ENCODE results near the gene RAB5B. TPM values are rescaled to one million over a fixed set of nuclear protein-coding genes. Genes with fewer than 3 reads are reported as not detected.

RAB5B gene
- total RNA-seq, 1 donor from 2014 or later: 138 TPM

GRCh38 chr12:56004211-56004610 is 30.3 kb downstream of the RAB5B start:
- Histone ChIP-seq H3K27ac (no peak overlapping the region), H3K4me1 (peaks cover 13% of the 10 kb centered on the region), H3K27me3 (ENCODE audit: low read depth) (no peaks in the 10 kb centered on the region), H3K9me3 (no peaks in the 10 kb centered on the region), H3K36me3 (peaks cover 23% of the 10 kb centered on the region), H3K4me3 (no peak overlapping the region)
- intact Hi-C loops (cut with DNase I): no loop called here
- TF ChIP-seq CTCF (IDR thresholded peaks at IDR 0.05): no peak
- DNase-seq: no peak
- no peak for ATAC-seq

GRCh38 chr12:56007564-56008559 is 34.0 kb downstream of the RAB5B start:
- intact Hi-C loops (cut with DNase I): no loop called here
- Histone ChIP-seq H3K4me1 (peaks cover 13% of the 10 kb centered on the region), H3K36me3 (peaks cover 17% of the 10 kb centered on the region), H3K27ac (peak overlapping the region; percentile 88), H3K4me3 (peak overlapping the region; percentile 77), H3K9me3 (no peaks in the 10 kb centered on the region), H3K27me3 (ENCODE audit: low read depth) (no peaks in the 10 kb centered on the region)
- peak; percentile 93 to 96 for ATAC-seq
- DNase-seq: peak; percentile 71
- TF ChIP-seq CTCF (IDR thresholded peaks at IDR 0.05): no peak

GRCh38 chr12:56010111-56010570 is 36.3 kb downstream of the RAB5B start:
- Histone ChIP-seq H3K27ac (no peak overlapping the region), H3K4me3 (no peak overlapping the region), H3K36me3 (no peaks in the 10 kb centered on the region), H3K9me3 (no peaks in the 10 kb centered on the region), H3K4me1 (peaks cover 13% of the 10 kb centered on the region), H3K27me3 (ENCODE audit: low read depth) (no peaks in the 10 kb centered on the region)
- intact Hi-C loops (cut with DNase I): no loop called here
- ATAC-seq (no peak), DNase-seq (no peak)
- TF ChIP-seq CTCF (IDR thresholded peaks at IDR 0.05): no peak

GRCh38 chr12:56011509-56012090 is 37.7 kb downstream of the RAB5B start:
- Histone ChIP-seq H3K27me3 (ENCODE audit: low read depth) (no peaks in the 10 kb centered on the region), H3K4me3 (no peak overlapping the region), H3K27ac (no peak overlapping the region), H3K36me3 (no peaks in the 10 kb centered on the region), H3K4me1 (peaks cover 13% of the 10 kb centered on the region), H3K9me3 (no peaks in the 10 kb centered on the region)
- ATAC-seq (no peak), DNase-seq (no peak)
- intact Hi-C loops (cut with DNase I): no loop called here
- TF ChIP-seq CTCF (IDR thresholded peaks at IDR 0.05): no peak

GRCh38 chr12:56013482-56013881 is 39.6 kb downstream of the RAB5B start:
- intact Hi-C loops (cut with DNase I): no loop called here
- Histone ChIP-seq H3K4me3 (no peak overlapping the region), H3K4me1 (no peaks in the 10 kb centered on the region), H3K27ac (no peak overlapping the region), H3K9me3 (no peaks in the 10 kb centered on the region), H3K36me3 (no peaks in the 10 kb centered on the region), H3K27me3 (ENCODE audit: low read depth) (no peaks in the 10 kb centered on the region)
- ATAC-seq (no peak), DNase-seq (no peak)
- no peak for TF ChIP-seq CTCF (IDR thresholded peaks at IDR 0.05)
